Osteoblast (primary cell): Measurements from ENCODE around the gene ZIC4. TPM values are rescaled to one million over a fixed set of nuclear protein-coding genes. Genes with fewer than 3 reads are reported as not detected.

ENCODE experiments used
- DNase-seq: peaks from one replicate; pipeline ENCODE4 v3.0.0; 2011; ENCODE audit warnings: low spot score, mixed read lengths; ENCODE audit not compliant: insufficient read length; ENCODE audit errors: missing footprints
- H2AFZ ChIP-seq: 2 replicates; pipeline ENCODE4 v1.6.0; 2011; ENCODE audit warnings: mild to moderate bottlenecking, low read length
- H3K27ac ChIP-seq: 2 replicates; pipeline ENCODE4 v1.5.1; 2011; ENCODE audit warnings: mild to moderate bottlenecking, low read depth, low read length, moderate library complexity
- H3K27me3 ChIP-seq: 2 replicates; pipeline ENCODE4 v1.6.0; 2012; ENCODE audit warnings: mild to moderate bottlenecking, control low read depth, inconsistent platforms, low read length, moderate library complexity; ENCODE audit not compliant: insufficient read depth
- H3K36me3 ChIP-seq: 2 replicates; pipeline ENCODE4 v1.5.1; 2011; ENCODE audit warnings: mild to moderate bottlenecking, low read length, control low read depth, moderate library complexity; ENCODE audit not compliant: insufficient read depth
- H3K4me1 ChIP-seq: 2 replicates; pipeline ENCODE4 v1.5.1; 2011; ENCODE audit warnings: mild to moderate bottlenecking, low read length, control low read depth, moderate library complexity; ENCODE audit not compliant: insufficient read depth
- H3K4me2 ChIP-seq: 2 replicates; pipeline ENCODE4 v1.6.0; 2011; ENCODE audit warnings: mild to moderate bottlenecking, low read length; ENCODE audit not compliant: insufficient read depth
- H3K4me3 ChIP-seq: fragments of 200-600 bp; sonication (generic); 3 replicates; pipeline ENCODE4 v1.5.1; 2012; ENCODE audit warnings: mild to moderate bottlenecking, low read length, inconsistent platforms; ENCODE audit not compliant: insufficient read depth
- H3K79me2 ChIP-seq: 2 replicates; pipeline ENCODE4 v1.6.0; 2012; ENCODE audit warnings: mild to moderate bottlenecking, low read length, control low read depth, inconsistent platforms; ENCODE audit not compliant: insufficient read depth
- H3K9me3 ChIP-seq: 2 replicates; pipeline ENCODE4 v1.5.1; 2011; ENCODE audit warnings: low read depth, low read length, control low read depth
- H4K20me1 ChIP-seq: 2 replicates; pipeline ENCODE4 v1.6.0; 2012; ENCODE audit warnings: mild to moderate bottlenecking, low read length, control low read depth; ENCODE audit not compliant: insufficient read depth
- CTCF ChIP-seq: IDR thresholded peaks from 2 replicates; pipeline ENCODE4 v1.5.1; 2011; ENCODE audit warnings: mild to moderate bottlenecking, low read depth, low read length, moderate library complexity; ENCODE audit errors: extremely low read depth
- total RNA-seq: library from RNA; depleted of rRNA; stranded (reverse); fragments of >200 nt; gene quantifications from 2 replicates; pipeline ENCODE4 v1.2.3, GENCODE V29; 2012

The ZIC4 gene
- total RNA-seq, 1 donor, result 0.72 TPM

GRCh38 chr3:147368151-147368550 is 38.2 kb downstream of the ZIC4 start:
- Histone ChIP-seq H3K9me3 (no peaks in the 10 kb centered on the region), H3K4me1 (no peaks in the 10 kb centered on the region), H3K27ac (no peak overlapping the region), H4K20me1 (peaks cover 3% of the 10 kb centered on the region), H3K79me2 (no peaks in the 10 kb centered on the region), H3K4me2 (no peak overlapping the region), H2AFZ (no peak overlapping the region), H3K27me3 (peaks cover 96% of the 10 kb centered on the region), H3K4me3 (no peak overlapping the region), H3K36me3 (no peaks in the 10 kb centered on the region)
- no peak for TF ChIP-seq CTCF
- DNase-seq, result no peak

DNA sequence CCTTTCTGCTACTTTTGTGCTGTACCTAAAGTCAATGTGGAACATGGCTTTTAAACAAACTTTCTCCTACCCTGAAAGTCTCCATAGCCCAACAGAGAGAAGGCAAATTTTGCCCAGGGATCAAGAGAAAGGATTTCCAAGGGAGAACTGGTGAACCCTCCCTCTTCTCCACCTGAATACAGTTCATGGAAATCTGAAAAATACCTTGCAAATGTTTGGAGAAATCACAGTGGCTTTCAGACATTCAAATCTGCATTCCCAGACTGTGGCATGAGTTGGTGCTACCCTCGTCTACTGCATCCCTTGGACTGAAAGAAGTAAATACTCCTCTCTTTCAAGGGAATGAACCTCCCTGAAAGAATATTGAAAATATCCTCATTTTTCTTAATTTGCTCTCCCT is 38.7 kb downstream of the ZIC4 start:
- Histone ChIP-seq H3K79me2 (no peaks in the 10 kb centered on the region), H3K4me3 (no peak overlapping the region), H3K27me3 (peaks cover 96% of the 10 kb centered on the region), H4K20me1 (peaks cover 3% of the 10 kb centered on the region), H3K27ac (no peak overlapping the region), H3K9me3 (no peaks in the 10 kb centered on the region), H3K4me2 (no peak overlapping the region), H3K4me1 (no peaks in the 10 kb centered on the region), H3K36me3 (no peaks in the 10 kb centered on the region), H2AFZ (no peak overlapping the region)
- TF ChIP-seq CTCF, result no peak
- no peak for DNase-seq

- Histone ChIP-seq H4K20me1 (peaks cover 3% of the 10 kb centered on the region), H3K27me3 (peaks cover 94% of the 10 kb centered on the region), H3K79me2 (no peaks in the 10 kb centered on the region), H3K4me1 (no peaks in the 10 kb centered on the region), H2AFZ (no peak overlapping the region), H3K36me3 (no peaks in the 10 kb centered on the region), H3K9me3 (no peaks in the 10 kb centered on the region), H3K4me2 (no peak overlapping the region), H3K27ac (no peak overlapping the region), H3K4me3 (no peak overlapping the region)
- DNase-seq, result no peak
- no peak for TF ChIP-seq CTCF
Measured at GRCh38 chr3:147365196-147366115, 40.9 kb downstream of the ZIC4 start.

DNA sequence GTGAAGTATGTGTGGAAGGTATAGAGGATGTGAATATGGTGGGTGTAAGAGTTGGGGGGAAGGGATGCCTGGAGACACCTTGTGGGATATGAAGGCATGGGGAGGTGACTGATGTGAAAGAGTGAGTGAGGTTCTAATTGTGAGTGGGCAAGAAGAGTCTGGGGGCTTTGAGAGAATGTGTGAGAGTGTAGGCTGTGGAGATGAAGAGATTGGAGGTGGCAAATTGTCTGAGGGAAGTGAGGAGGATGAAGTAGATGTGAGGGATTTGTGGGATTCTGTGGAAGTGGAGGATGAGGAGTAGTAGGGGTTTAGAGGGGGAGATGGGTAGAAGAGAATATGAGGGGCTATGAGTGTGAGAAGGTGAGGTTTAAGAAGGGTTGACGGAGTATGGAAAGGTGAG is 41.6 kb downstream of the ZIC4 start:
- no peak for DNase-seq
- Histone ChIP-seq H3K9me3 (no peaks in the 10 kb centered on the region), H3K27ac (no peak overlapping the region), H3K79me2 (no peaks in the 10 kb centered on the region), H3K4me2 (no peak overlapping the region), H3K4me1 (no peaks in the 10 kb centered on the region), H3K36me3 (no peaks in the 10 kb centered on the region), H2AFZ (no peak overlapping the region), H3K4me3 (no peak overlapping the region), H3K27me3 (peaks cover 94% of the 10 kb centered on the region), H4K20me1 (peaks cover 3% of the 10 kb centered on the region)
- TF ChIP-seq CTCF, result no peak
